ENCODE data around the gene PTPRN2. TPM values are rescaled to one million over a fixed set of nuclear protein-coding genes. Genes with fewer than 3 reads are reported as not detected.

PTPRN2 gene
- polyA plus RNA-seq, 1 of the 3 experiments (the other 2 are of a cell fraction): 4.0 TPM

- Histone ChIP-seq H3K79me2 (ENCODE audit: insufficient read depth) (no peaks in the 10 kb centered on the region), H3K9me2 (no peaks in the 10 kb centered on the region), H3K27ac (ENCODE audit: low read depth in 2 of 2, low read length in 1 of 2) (no peak overlapping the region; a peak in 1 of 4 replicates), H3K4me2 (no peak overlapping the region), H3K4me1 (ENCODE audit: control insufficient read depth in 1 of 2, insufficient read depth in 2 of 2, low read depth in 1 of 2, low read length in 1 of 2) (peaks cover 0 to 9% of the 10 kb centered on the region in 2 experiments; a peak in 2 of 4 replicates), H3K4me3 (ENCODE audit: low read depth in 2 of 2, low read length in 1 of 2) (no peak overlapping the region), H3F3A (replicated peaks; ENCODE audit: insufficient read depth) (no peaks in the 10 kb centered on the region), H3K36me3 (replicated peaks in 1 of 2; ENCODE audit: control insufficient read depth in 1 of 2, insufficient read depth in 2 of 2, low read length in 1 of 2) (peaks cover 8 to 14% of the 10 kb centered on the region in 2 experiments), H3K9ac (no peak overlapping the region), H3K27me3 (ENCODE audit: insufficient read depth) (no peaks in the 10 kb centered on the region), H2AFZ (ENCODE audit: low read depth) (no peak overlapping the region), H4K20me1 (ENCODE audit: insufficient read depth) (no peaks in the 10 kb centered on the region), H3K9me3 (no peaks in the 10 kb centered on the region)
- CTCF ChIA-PET: no interaction called here
- 76% methylated on average over 13 of the region's 19 CpGs for WGBS (ENCODE audit: low lambda C conversion rate)
- TF ChIP-seq FOSL2 (IDR thresholded peaks at IDR 0.05; ENCODE audit: borderline replicate concordance, low read depth) (no peak), USF2 (IDR thresholded peaks at IDR 0.05; ENCODE audit: borderline replicate concordance, low read depth, low read length) (no peak), MXI1 (IDR thresholded peaks at IDR 0.05; ENCODE audit: low read depth, low read length) (no peak), TEAD4 (IDR thresholded peaks at IDR 0.05; ENCODE audit: borderline replicate concordance, insufficient read depth) (no peak), EP300 (IDR thresholded peaks at IDR 0.05; ENCODE audit: borderline replicate concordance in 1 of 2, low read depth in 1 of 2, low read length in 1 of 2) (no peak)
- POLR2A ChIA-PET: interaction anchor here (0.6 kb wide), 1 partner anchor 10 kb away, joined by 3 read pairs; no protein-coding TSS in a partner anchor
- no peak for DNase-seq
These were observed 911.0 kb downstream of the PTPRN2 start for GRCh38 chr7:157676456-157677255.

- Histone ChIP-seq H3K4me3 (ENCODE audit: low read depth in 2 of 2, low read length in 1 of 2) (no peak overlapping the region), H3K79me2 (ENCODE audit: insufficient read depth) (no peaks in the 10 kb centered on the region), H2AFZ (ENCODE audit: low read depth) (no peak overlapping the region), H3K9me2 (no peaks in the 10 kb centered on the region), H3K9me3 (no peaks in the 10 kb centered on the region), H3K4me2 (no peak overlapping the region), H3K27me3 (ENCODE audit: insufficient read depth) (no peaks in the 10 kb centered on the region), H3K27ac (ENCODE audit: low read depth in 2 of 2, low read length in 1 of 2) (no peak overlapping the region), H3K4me1 (ENCODE audit: control insufficient read depth in 1 of 2, insufficient read depth in 2 of 2, low read depth in 1 of 2, low read length in 1 of 2) (peaks cover 0 to 6% of the 10 kb centered on the region in 2 experiments; a peak in 2 of 4 replicates), H3K9ac (no peak overlapping the region), H4K20me1 (ENCODE audit: insufficient read depth) (0 out of 2 replicates have a peak, but pooled peaks cover under 1% of the 10 kb centered on the region), H3F3A (replicated peaks; ENCODE audit: insufficient read depth) (no peaks in the 10 kb centered on the region), H3K36me3 (replicated peaks in 1 of 2; ENCODE audit: control insufficient read depth in 1 of 2, insufficient read depth in 2 of 2, low read length in 1 of 2) (peaks cover 5 to 8% of the 10 kb centered on the region in 2 experiments)
- 86% methylated on average over 11 of the region's 11 CpGs for WGBS (ENCODE audit: low lambda C conversion rate)
- ChIA-PET CTCF (no interaction called here), POLR2A (no interaction called here)
- no peak for DNase-seq
- TF ChIP-seq YY1 (IDR thresholded peaks at IDR 0.05; ENCODE audit: low read depth) (no peak), TEAD4 (IDR thresholded peaks at IDR 0.05; ENCODE audit: borderline replicate concordance, insufficient read depth) (no peak), FOSL2 (IDR thresholded peaks at IDR 0.05; ENCODE audit: borderline replicate concordance, low read depth) (no peak), EP300 (IDR thresholded peaks at IDR 0.05; ENCODE audit: borderline replicate concordance in 1 of 2, low read depth in 1 of 2, low read length in 1 of 2) (no peak), ZBTB33 (IDR thresholded peaks at IDR 0.05; ENCODE audit: borderline replicate concordance, low read depth) (no peak), USF1 (IDR thresholded peaks at IDR 0.05; ENCODE audit: borderline replicate concordance, low read depth) (no peak), RCOR1 (IDR thresholded peaks at IDR 0.05; ENCODE audit: low read length) (no peak), MAX (IDR thresholded peaks at IDR 0.05; ENCODE audit: low read depth) (no peak), IRF3 (IDR thresholded peaks at IDR 0.05; ENCODE audit: low read depth, low read length) (no peak), RXRA (IDR thresholded peaks at IDR 0.05; ENCODE audit: borderline replicate concordance, low read depth) (no peak), GATA2 (CRISPR knock-in tag; IDR thresholded peaks at IDR 0.05) (no peak), PBX3 (IDR thresholded peaks at IDR 0.05) (no peak)
These were observed 911.6 kb downstream of the PTPRN2 start for GRCh38 chr7:157676001-157676400.
